Ureter (tissue), 1 donor: Measurements from ENCODE around the gene NFAT5. TPM values are rescaled to one million over a fixed set of nuclear protein-coding genes. Genes with fewer than 3 reads are reported as not detected.

Source experiments
- DNase-seq: peaks from one replicate; pipeline ENCODE4 v3.0.0-alpha.2; 2020; ENCODE audit warnings: low spot score
- total RNA-seq: library from RNA; stranded (reverse); gene quantifications from one replicate; pipeline ENCODE4 v1.2.4, GENCODE V29; 2023
- donor health status: DM: yes; HTN: yes; CAD: no.

NFAT5 gene
- total RNA-seq, 1 donor from 2014 or later, result 117 TPM

DNA sequence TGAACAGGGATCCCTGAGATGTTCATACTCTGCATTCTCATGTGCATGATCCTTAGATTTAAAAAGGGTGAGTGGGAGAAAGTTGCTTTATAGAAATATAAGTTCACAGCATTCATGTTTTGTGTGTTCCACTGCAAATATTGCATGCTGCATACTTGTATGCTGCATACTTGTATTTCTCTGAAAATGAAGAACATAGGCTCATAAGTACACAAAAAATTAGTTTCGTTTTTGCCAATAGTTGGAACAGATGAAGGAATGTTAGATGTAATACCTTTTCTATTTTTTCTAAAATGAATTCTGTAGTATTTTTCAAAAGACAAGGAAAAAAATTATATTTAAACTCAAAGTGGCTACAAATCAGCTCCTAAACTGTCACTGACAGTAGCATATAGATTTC is 79.0 kb downstream of the NFAT5 start:
- no peak for DNase-seq

- no peak for DNase-seq
These were observed 81.3 kb downstream of the NFAT5 start for GRCh38 chr16:69647020-69647419.

GRCh38 chr16:69651217-69651616 is 85.5 kb downstream of the NFAT5 start:
- no peak for DNase-seq

- no peak for DNase-seq
These were observed 88.6 kb downstream of the NFAT5 start for GRCh38 chr16:69654280-69654931.

DNA sequence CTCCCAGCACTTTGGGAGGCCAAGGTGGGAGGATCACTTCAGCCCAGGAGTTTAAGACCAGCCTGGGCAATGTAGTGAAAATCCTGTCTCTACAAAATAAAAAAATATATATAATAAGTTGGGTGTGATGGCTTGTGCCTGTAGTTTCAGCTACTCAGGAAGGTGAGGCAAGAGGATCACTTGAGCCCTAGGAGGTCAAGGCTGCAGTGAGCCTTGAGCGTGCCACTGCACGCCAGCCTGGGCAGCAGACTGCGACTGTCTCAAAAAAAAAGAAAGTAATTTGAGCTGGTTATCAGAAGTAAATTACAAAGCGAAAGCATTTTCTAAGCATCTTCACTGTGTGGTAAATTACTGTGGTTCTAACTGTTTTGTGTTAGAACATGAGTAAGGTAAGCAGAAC is 94.4 kb downstream of the NFAT5 start:
- DNase-seq, result no peak

DNA sequence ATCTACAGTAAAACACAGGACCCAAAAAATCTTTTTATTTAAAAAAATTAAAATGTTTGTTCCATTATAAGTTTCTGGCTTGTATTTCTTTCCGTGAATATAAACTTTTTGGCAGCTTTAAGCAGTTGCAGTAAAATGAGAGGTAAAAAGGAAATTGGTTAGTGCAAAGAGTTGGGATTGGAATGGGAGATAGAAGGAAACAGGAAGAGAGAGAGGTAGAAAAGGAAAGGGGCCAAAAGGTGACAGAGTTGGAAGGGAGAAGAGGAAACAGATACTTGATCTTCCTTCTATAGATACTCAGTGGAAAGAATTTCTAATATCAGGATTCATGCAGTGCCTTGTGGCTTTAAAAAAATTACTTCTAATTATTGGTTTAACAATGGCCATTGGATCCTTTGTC is 97.1 kb downstream of the NFAT5 start:
- no peak for DNase-seq

- DNase-seq, result no peak
These were observed 98.1 kb downstream of the NFAT5 start for GRCh38 chr16:69663846-69664245.

DNA sequence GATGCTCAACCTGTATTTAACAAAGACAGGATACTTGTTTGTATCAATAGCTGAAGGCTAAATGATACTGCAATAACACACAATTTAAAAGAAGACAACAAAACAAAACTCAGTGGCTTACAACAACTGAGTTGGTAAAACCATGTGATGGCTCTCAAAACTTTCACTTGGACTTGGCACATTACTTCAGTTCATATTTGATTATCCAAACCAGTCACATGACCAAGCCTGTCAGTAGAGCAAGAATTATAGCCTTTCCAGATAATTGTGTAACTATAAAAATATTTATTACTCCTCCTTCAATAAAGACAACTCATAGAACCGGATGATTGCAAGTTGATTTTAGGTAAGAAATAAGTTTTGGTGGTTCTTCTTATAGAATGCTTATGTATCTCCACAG is 103.8 kb downstream of the NFAT5 start:
- DNase-seq, result no peak

DNA sequence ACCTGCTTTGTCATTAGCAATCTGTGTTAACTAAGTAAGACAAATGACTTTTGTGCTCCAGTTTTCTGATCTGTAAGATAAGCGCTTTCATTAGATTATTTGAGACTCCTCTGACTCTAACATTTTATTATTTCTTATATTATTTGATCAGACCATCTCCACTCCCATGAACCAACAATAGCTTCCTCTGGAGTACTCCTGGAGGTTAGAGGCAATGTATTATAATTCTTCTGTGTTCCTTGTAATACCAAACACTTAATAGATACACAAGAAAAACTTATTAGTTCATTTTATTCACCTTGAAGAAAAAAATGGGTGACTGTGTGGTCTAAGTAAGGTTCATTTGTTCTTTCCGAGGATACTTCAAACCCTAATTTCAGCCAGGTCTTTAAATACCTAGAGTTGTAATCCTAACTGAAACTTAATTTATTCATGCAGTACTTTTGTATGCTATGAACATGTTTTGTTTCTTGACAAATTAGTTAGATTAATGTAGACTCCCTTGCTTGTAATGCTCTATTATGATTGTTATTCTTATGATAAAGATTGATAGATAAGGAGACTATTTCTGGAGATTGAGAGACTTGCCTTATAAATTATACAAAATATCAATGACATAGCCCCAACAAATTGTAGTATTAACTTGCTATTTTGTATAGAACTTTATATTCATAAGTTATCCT is 106.7 kb downstream of the NFAT5 start:
- no peak for DNase-seq

- no peak for DNase-seq
These were observed 107.4 kb downstream of the NFAT5 start for GRCh38 chr16:69672998-69673713.

- no peak for DNase-seq
These were observed 114.6 kb downstream of the NFAT5 start for GRCh38 chr16:69680358-69680757.

GRCh38 chr16:69688589-69688988 is 122.8 kb downstream of the NFAT5 start:
- no peak for DNase-seq

GRCh38 chr16:69691980-69692911 is 126.5 kb downstream of the NFAT5 start:
- no peak for DNase-seq

GRCh38 chr16:69693916-69694315 is 128.2 kb downstream of the NFAT5 start:
- DNase-seq, result no peak

DNA sequence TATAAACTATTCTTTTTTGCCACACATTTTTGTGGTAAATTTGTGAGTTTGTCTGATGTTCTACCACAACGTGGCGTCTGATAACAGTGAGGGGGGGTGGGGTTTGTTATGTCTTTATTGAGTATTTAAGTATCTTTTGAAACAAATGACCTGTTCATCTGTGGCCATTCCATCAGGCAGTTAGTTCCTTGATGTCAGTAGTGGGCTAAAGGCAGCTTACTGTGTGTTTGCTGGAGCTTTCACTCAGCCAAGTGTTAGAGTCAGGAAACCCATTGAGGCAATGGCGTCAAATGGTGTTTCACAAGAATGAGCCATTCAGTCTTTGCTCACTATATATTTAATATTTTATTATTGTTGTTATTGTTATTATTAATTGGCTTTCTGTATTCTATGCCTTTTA is 132.6 kb downstream of the NFAT5 start:
- no peak for DNase-seq

GRCh38 chr16:69699915-69700314 is 134.1 kb downstream of the NFAT5 start:
- DNase-seq, result no peak

- DNase-seq, result no peak
These were observed 135.7 kb downstream of the NFAT5 start for GRCh38 chr16:69701452-69701851.

DNA sequence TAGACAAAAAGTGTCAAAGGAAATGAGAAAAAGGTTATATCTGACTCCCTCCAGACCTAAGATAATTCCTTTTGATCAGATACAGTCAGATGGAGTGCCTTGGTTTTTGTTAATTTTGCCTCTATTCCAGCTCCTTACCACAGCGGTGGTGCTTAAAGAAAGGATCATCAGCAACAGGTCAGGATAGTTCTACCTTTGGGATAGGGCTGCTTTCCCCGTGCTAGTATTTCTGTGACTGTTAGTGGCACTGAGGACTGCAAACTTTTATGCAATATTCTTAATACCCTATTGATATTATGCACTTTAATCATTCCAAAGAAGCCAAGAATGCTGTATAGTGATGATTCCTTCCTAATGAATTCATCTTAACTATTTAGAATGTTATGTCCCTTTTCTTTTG is 136.1 kb downstream of the NFAT5 start:
- no peak for DNase-seq

- DNase-seq, result no peak
These were observed 137.9 kb downstream of the NFAT5 start for GRCh38 chr16:69703638-69704037.

DNA sequence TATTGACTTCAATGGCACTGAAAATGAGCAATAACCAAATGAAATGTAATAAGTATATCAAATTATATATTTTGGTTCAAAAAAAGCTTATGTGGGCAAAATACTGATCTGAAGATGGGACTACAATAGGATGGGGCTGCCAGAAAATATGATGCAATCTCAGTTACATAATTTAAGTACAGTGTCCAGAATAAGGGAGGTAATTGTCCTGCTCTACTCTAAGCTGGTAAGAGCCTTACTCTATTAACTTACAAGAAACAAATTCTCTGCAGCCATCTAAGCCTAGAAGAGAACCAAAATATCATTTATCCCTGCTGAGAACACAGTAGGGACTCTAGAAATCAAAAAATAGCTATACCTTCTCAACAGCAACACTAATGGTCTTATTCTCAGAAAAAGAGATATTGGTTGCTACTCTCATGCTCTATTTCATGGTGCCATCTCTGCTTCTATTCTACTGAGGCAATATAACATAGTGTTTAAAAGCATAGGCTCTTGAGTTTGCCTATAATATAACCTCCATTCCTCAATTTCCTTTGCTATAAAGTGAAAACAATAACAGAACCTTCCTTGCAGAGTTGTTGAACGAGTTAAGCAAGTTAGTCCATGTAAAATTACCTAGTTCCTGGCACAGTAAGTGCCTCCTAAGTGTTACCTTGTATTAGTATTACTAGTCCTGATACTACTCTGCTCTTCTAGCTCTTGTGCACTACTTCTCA is 140.6 kb downstream of the NFAT5 start:
- DNase-seq, result no peak

DNA sequence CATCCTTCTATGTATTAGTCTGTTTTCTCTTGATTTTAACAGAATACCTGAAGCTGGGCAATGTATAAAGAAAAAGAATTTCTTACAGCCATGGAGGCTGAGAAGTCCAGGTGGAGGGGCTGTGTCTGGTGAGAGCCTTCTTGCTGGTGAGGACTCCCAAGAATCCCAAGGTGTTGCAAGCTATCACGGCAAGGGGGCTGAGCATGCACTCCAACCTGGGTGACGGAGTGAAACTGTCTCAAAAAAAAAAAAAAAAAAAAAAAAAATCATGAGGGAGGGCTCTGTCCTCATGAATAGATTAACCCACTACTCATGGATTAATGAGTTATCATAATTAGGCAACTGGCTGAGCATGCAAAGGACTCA is 141.2 kb downstream of the NFAT5 start:
- no peak for DNase-seq
